Parathyroid adenoma (tissue), 2 donors: ENCODE measurements around the gene FAM210B.

Experiments used
- H2AFZ ChIP-seq: fragments of 300-600 bp; sonication (generic); one replicate; pipeline ENCODE4 v1.7.0; 2017; ENCODE audit warnings: antibody characterized with exemption, mild to moderate bottlenecking
- H3K27ac ChIP-seq: fragments of 300-600 bp; sonication (generic); one replicate; pipeline ENCODE4 v1.7.0; 2017
- H3K27me3 ChIP-seq: fragments of 300-600 bp; sonication (generic); one replicate; pipeline ENCODE4 v1.7.0; 2017; ENCODE audit warnings: low read length; ENCODE audit not compliant: control insufficient read depth, insufficient read depth
- H3K36me3 ChIP-seq: fragments of 300-600 bp; sonication (generic); one replicate; pipeline ENCODE4 v1.7.0; 2017; ENCODE audit warnings: low read length; ENCODE audit not compliant: control insufficient read depth, insufficient read depth
- H3K4me1 ChIP-seq: fragments of 300-600 bp; sonication (generic); one replicate; pipeline ENCODE4 v1.7.0; 2017; ENCODE audit warnings: control low read depth
- H3K4me2 ChIP-seq: fragments of 300-600 bp; sonication (generic); one replicate; pipeline ENCODE4 v1.7.0; 2017; ENCODE audit warnings: low read length
- H3K4me3 ChIP-seq: fragments of 300-600 bp; sonication (generic); one replicate; pipeline ENCODE4 v1.7.0; 2017; ENCODE audit warnings: low read depth, low read length
- H3K79me2 ChIP-seq: fragments of 300-600 bp; sonication (generic); one replicate; pipeline ENCODE4 v1.7.0; 2017; ENCODE audit warnings: control low read depth
- H3K9ac ChIP-seq: fragments of 300-600 bp; sonication (generic); one replicate; pipeline ENCODE4 v1.7.0; 2017; ENCODE audit warnings: mild to moderate bottlenecking
- H3K9me3 ChIP-seq: fragments of 300-600 bp; sonication (generic); one replicate; pipeline ENCODE4 v1.7.0; 2017; ENCODE audit warnings: low read length; ENCODE audit not compliant: control insufficient read depth
- TF ChIP-seq, protein P1 (sequence below): fragments of 300-600 bp; sonication (generic); IDR thresholded peaks from one replicate; pipeline ENCODE4 v1.7.0; 2017; ENCODE audit warnings: antibody characterized with exemption, mild to moderate bottlenecking
- donor health status: primary hyperparathyroidism.

Gene FAM210B

DNA sequence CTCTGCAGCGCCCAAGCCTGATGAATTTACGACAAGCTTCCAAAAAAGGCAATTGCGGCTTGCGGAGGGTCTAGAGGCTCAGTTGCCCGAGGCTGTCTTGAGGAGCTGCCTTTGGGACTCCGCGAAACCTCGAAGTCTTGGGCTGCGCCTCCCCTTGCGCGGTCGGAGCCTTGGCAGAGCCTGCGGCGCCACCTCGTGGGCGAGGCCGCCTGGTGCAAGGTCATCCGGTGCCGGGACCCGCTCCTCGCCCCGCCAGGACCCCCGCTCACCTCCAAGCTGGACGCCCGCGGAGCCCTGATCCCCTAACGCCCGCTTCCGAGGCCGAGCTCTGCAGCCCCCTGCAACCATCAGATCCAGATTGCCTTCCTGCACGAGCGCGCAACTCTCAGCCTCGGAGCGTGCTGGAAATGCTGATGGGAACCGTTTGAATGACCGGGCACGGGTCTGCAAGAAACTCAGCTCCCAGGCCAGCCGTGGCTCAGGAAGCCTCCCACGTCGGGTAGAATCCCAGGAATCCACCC is 14.9 kb upstream of the FAM210B start:
- no peak overlapping the region for H3K9ac ChIP-seq
- no peak overlapping the region for H2AFZ ChIP-seq
- no peaks in the 10 kb centered on the region for H3K4me1 ChIP-seq
- no peak overlapping the region for H3K4me3 ChIP-seq
- H3K27me3 ChIP-seq, result no peaks in the 10 kb centered on the region
- H3K36me3 ChIP-seq, result no peaks in the 10 kb centered on the region
- H3K27ac ChIP-seq, result no peak overlapping the region
- H3K79me2 ChIP-seq, result no peaks in the 10 kb centered on the region
- no peaks in the 10 kb centered on the region for H3K9me3 ChIP-seq
- peak overlapping the region; percentile 42 for H3K4me2 ChIP-seq
- TF ChIP-seq, protein P1, sequence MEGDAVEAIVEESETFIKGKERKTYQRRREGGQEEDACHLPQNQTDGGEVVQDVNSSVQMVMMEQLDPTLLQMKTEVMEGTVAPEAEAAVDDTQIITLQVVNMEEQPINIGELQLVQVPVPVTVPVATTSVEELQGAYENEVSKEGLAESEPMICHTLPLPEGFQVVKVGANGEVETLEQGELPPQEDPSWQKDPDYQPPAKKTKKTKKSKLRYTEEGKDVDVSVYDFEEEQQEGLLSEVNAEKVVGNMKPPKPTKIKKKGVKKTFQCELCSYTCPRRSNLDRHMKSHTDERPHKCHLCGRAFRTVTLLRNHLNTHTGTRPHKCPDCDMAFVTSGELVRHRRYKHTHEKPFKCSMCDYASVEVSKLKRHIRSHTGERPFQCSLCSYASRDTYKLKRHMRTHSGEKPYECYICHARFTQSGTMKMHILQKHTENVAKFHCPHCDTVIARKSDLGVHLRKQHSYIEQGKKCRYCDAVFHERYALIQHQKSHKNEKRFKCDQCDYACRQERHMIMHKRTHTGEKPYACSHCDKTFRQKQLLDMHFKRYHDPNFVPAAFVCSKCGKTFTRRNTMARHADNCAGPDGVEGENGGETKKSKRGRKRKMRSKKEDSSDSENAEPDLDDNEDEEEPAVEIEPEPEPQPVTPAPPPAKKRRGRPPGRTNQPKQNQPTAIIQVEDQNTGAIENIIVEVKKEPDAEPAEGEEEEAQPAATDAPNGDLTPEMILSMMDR, result no peak

DNA sequence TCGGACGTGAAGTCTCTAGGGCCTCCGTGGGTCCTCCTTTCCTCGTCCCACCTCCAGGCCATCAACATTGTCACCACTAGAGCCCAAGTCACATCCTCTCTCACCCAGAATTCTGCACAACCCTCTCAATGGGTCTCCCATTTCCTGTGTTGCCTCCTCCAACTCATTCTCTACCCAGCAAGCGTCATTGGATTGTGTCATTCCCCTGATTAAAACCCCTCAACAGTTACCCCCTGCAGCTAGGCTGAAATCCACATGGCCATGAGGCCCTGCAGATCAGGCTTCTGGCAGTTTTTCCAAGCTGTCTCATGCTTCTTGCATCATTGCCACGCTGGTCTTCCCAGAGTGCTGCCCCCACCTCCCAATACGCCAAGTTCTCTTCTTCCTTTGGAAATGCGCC is 12.9 kb upstream of the FAM210B start:
- Histone ChIP-seq H3K27me3 (no peaks in the 10 kb centered on the region), H3K36me3 (no peaks in the 10 kb centered on the region), H3K9me3 (no peaks in the 10 kb centered on the region), H2AFZ (no peak overlapping the region), H3K27ac (no peak overlapping the region), H3K4me2 (no peak overlapping the region), H3K4me1 (no peaks in the 10 kb centered on the region), H3K79me2 (no peaks in the 10 kb centered on the region), H3K9ac (no peak overlapping the region), H3K4me3 (no peak overlapping the region)
- TF ChIP-seq, protein P1, result no peak

DNA sequence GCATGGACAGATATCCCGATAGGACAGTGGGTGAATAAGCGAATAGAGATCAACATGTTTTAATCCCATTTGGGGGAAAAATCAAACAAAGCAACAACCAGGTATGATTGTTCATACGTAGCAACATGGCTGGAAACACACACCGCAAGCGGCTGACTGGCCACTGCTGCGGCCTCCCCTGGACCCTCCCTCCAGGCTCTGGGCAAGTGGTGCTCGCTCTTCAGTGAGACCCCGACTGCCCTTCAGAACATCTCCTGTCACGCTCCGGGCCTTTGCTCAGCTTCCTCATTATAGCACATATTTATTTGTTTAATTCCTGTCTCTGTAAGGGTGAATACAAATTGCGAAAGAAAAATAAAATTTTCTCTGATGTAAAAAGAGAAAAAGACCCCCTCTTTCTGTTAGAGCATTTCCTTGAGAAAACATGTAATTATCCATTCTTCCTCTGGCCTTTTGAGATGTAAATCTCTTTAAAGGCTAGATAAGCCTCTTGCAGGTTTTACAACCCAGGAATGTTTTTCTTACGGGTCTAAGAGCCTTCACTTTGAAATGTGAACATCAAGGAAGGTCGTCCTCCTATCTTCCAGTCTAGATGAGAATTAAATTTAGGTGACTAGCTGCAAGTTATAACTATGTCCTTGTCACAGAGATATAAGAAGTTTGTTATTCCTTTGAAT is 11.0 kb upstream of the FAM210B start:
- H3K27ac ChIP-seq, result no peak overlapping the region
- H3K4me3 ChIP-seq, result no peak overlapping the region
- TF ChIP-seq, protein P1, result no peak
- no peak overlapping the region for H3K9ac ChIP-seq
- H3K36me3 ChIP-seq, result no peaks in the 10 kb centered on the region
- no peaks in the 10 kb centered on the region for H3K27me3 ChIP-seq
- H3K4me2 ChIP-seq, result no peak overlapping the region
- H3K4me1 ChIP-seq, result no peaks in the 10 kb centered on the region
- H3K79me2 ChIP-seq, result no peaks in the 10 kb centered on the region
- H2AFZ ChIP-seq, result no peak overlapping the region
- H3K9me3 ChIP-seq, result no peaks in the 10 kb centered on the region

GRCh38 chr20:56348305-56348693 is 10.5 kb upstream of the FAM210B start:
- H2AFZ ChIP-seq, result no peak overlapping the region
- H3K79me2 ChIP-seq, result no peaks in the 10 kb centered on the region
- no peaks in the 10 kb centered on the region for H3K9me3 ChIP-seq
- no peak overlapping the region for H3K9ac ChIP-seq
- H3K4me3 ChIP-seq, result no peak overlapping the region
- H3K27me3 ChIP-seq, result no peaks in the 10 kb centered on the region
- TF ChIP-seq, protein P1, result no peak
- H3K36me3 ChIP-seq, result no peaks in the 10 kb centered on the region
- H3K27ac ChIP-seq, result no peak overlapping the region
- H3K4me1 ChIP-seq, result no peaks in the 10 kb centered on the region
- no peak overlapping the region for H3K4me2 ChIP-seq

DNA sequence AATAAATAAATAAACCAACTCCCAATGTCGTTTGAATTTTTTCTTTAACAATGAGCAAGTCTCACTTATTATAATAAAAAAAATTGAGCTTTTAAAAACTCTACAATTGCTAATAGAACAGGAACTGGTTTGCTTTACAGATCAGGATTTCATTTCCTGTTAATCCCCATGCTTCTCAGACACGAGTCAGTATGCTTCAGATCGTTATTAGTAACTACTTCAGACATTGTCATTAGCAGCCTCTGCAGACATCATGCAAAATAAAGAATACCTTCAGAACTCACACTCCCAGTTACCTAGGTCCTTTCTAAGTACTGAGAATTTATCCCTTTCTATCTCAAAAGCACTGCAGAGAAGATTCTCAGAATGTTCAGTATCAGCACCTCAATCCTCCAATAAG is 10.0 kb upstream of the FAM210B start:
- no peak overlapping the region for H3K9ac ChIP-seq

More for the DNA sequence above, 10.0 kb upstream of the FAM210B start:
- H3K4me2 ChIP-seq, result no peak overlapping the region
- TF ChIP-seq, protein P1, result no peak
- no peaks in the 10 kb centered on the region for H3K79me2 ChIP-seq
- no peak overlapping the region for H2AFZ ChIP-seq
- H3K27me3 ChIP-seq, result no peaks in the 10 kb centered on the region
- no peak overlapping the region for H3K27ac ChIP-seq
- H3K9me3 ChIP-seq, result no peaks in the 10 kb centered on the region
- no peaks in the 10 kb centered on the region for H3K4me1 ChIP-seq
- H3K36me3 ChIP-seq, result no peaks in the 10 kb centered on the region
- no peak overlapping the region for H3K4me3 ChIP-seq
